HG03139 (cell line): ENCODE results near the gene NADK.
"Not testable (repeated sequence)": the region's sequence is repeated elsewhere in the genome, so short reads cannot be mapped to it uniquely, and the experiment has no call there.

Experiments
- ATAC-seq: cut with Tn5 transposase; IDR thresholded peaks from one replicate; pipeline ENCODE4 v1.9.1; 2021; ENCODE audit not compliant: unreplicated experiment

Gene NADK

GRCh38 chr1:1749941-1750340 is 28.3 kb downstream of the NADK start:
- ATAC-seq, result not testable (repeated sequence)

DNA sequence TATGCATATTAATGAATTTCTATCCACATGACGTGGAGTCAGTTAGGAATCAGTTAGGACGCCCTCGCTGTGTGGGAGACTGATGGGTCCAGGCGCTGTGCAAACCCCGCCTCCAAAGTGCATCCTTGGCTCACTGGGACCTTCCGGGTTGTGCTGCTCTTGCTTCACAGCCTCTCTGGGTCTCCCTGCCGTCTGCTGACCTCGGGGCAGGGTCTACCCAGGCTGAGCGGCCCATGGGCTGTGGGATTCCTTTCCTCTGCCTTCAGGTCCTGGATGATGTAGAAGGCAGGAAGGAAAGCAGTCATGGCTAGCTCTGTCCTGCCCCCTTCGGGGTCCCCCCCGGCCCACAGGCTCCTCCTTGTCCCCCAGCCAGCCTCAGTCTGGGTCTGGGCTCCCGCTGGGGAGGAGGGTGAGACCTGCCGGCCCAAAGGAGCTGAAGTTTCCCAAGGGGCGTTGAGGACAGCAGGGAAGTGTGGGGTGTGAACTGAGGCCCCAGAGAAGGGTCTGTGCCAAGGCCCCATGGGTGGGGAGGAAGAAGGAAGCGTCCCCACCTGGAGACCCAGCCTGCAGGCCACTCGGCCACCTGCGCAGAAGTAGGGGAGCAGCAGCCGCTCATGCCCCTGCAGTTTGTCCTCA is 29.5 kb downstream of the NADK start:
- no peak for ATAC-seq

GRCh38 chr1:1746566-1746909 is 31.7 kb downstream of the NADK start:
- ATAC-seq, result peak; percentile 77

GRCh38 chr1:1745651-1746565 is 32.4 kb downstream of the NADK start:
- ATAC-seq, result peak; percentile 66

DNA sequence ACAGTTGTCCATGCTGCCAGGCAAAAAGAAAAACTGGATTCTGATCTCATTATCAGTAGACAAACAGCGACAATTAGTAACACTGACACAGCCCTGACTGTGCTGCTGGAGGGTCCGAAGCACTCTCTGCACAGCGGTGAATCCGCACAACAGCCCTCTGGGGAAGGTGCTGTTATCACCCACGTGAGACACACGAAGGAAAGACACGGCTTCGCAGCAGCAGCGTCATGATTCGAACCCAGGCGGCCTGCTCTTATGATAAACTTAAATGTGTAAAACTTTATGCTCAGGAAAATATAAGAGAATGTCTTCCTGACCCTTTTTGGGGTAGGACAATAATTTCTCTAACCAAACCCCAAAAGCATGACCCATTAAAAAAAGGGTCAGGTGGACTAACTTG is 35.7 kb downstream of the NADK start:
- not testable (repeated sequence) for ATAC-seq

DNA sequence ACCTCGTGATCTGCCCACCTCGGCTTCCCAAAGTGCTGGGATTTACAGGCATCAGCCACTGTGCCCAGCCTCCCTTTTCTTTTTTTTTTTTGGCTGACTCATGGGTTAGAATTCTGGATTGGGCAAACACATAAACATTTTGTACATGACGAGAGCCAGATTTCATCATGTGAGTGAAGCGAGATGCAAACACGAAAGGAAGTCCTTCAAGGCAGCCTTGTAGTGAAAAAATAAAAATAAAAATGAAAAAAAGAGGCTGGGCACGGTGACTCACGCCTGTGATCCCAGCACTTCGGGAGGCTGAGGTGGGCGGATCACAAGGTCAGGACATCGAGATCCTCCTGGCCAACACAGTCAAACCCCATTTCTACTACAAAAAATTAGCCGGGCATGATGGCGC is 37.3 kb downstream of the NADK start:
- ATAC-seq, result not testable (repeated sequence)

GRCh38 chr1:1738799-1739337 is 39.4 kb downstream of the NADK start:
- not testable (repeated sequence) for ATAC-seq

GRCh38 chr1:1737675-1738590 is 40.3 kb downstream of the NADK start:
- not testable (repeated sequence) for ATAC-seq

- ATAC-seq, result no peak
Measured at GRCh38 chr1:1732381-1732780, 45.9 kb downstream of the NADK start.

GRCh38 chr1:1730870-1731269 is 47.4 kb downstream of the NADK start:
- ATAC-seq, result no peak

DNA sequence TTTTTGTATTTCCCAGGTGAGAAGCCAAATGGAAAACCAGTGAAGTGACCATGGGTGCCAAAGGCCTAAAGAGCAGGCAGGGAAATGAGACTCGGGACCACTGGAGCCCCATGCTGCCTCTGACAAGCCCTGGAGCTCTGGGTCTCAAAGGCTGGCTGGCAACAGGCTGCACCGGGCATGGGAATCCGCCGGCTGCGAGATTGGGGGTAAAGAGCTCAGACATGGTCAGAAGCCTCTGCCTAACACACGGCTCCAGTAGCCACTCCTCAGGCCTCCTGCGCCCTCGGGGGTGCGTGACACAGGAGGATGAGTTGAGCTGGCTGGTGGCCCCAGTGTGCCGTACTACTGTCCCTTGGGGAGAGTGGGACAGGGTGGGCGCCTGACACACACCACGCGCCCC is 48.0 kb downstream of the NADK start:
- not testable (repeated sequence) for ATAC-seq

DNA sequence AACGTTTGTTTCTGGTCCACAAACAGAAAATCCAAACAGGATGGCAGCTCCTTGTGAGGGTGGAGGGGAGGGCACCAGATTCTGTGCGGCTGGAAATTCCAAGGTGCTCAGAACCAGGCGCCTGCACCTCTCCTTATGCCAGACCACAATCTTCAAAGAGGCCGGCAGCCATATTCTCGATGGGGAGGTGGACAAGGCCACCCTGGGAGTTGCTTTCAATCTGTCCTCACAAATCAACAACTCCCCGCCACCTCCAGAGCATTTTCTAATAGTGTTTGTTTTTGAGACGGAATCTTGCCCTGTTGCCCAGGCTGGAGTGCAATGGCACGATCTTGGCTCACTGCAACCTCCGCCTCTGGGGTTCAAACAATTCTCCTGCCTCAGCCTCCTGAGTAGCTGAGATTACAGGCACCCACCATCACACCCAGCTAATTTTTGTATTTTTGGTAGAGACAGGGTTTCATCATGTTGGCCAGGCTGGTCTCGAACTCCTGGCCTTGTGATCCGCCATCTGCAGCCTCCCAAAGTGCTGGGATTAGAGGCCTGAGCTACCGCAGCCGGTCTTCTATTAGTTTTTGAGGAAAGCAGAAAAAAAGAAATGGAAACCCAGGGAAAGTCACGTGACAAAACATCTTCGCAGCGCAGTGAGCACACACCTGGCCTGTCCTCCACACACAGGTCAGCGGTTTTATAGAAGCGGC is 49.0 kb downstream of the NADK start:
- ATAC-seq, result not testable (repeated sequence)

- ATAC-seq, result not testable (repeated sequence)
Measured at GRCh38 chr1:1728308-1729005, 49.8 kb downstream of the NADK start.

- ATAC-seq, result not testable (repeated sequence)
Measured at GRCh38 chr1:1727131-1727651, 51.1 kb downstream of the NADK start.

GRCh38 chr1:1726088-1726487 is 52.2 kb downstream of the NADK start:
- ATAC-seq, result not testable (repeated sequence)

GRCh38 chr1:1724035-1724864 is 54.0 kb downstream of the NADK start, which contains the start of gene CDK11A:
Gene CDK11A, minus strand, starts transcription at chr1:1724357. Its CDS starts 1,539 bp downstream, at chr1:1722818.
- ATAC-seq, result peak; percentile 90

DNA sequence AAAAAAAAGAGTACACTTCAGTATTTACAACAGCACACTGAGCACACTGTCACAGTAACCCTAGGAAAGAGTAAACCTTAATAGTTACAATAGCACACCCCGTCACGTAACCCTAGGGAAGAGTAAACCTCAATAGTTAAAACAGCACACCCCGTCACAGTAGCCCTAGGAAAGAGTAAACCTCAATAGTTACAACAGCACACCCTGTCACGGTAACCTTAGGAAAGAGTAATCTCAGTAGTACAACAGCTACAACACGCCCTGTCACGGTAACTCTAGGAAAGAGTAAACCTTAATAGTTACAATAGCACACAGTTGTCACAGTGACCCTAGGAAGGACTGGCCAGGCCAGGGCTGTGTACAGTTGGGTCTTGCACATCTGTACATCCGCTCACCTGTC is 57.1 kb downstream of the NADK start:
- ATAC-seq, result no peak

DNA sequence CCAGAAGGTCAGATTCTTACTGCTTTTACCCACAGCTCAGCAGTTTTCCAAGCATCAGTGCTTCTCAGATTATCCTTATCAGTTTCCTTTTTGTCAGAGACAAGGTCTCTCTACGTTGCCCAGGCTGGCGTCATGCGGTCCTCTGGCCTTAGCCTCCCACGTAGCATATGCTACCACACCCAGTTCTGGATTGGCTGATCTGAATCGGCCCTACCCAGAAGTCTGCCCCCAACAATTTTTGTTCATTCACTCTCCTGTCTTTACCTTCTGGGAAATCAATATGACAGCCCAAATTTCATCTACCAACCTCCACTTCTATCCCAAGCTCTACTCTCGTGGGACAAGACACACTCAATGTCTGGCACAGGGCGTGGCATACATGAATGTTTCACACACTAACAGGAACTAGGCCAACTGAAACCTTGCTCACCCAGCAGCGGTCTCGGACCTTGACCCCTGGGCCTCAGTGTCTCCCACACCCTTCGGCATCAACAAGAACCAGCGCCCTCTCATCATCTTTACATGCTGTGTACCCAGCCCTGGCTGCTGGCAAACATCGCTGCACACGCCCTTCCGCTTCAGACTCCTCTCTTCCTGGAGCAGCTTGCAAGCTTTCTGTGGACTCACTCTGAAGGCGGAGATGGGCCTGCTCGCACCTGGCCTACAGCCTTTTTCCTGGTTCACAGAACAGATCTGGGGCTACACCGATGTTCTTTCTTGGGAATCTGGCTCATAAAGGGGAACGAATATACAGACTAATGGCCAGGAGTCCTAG is 63.0 kb downstream of the NADK start:
- ATAC-seq, result not testable (repeated sequence)
